ENCODE results near the gene MLF2. TPM values are rescaled to one million over a fixed set of nuclear protein-coding genes. Genes with fewer than 3 reads are reported as not detected.
"Not testable (repeated sequence)": the region's sequence is repeated elsewhere in the genome, so short reads cannot be mapped to it uniquely, and the experiment has no call there.

Gene MLF2
- total RNA-seq, 1 experiment from 2014 or later = 309 TPM

- POLR2A ChIA-PET; intact Hi-C loops (cut with micrococcal nuclease); H3K79me2 ChIP-seq (ENCODE audit: insufficient read depth, low read length); H4K20me1 ChIP-seq (ENCODE audit: insufficient read depth); DNase-seq (ENCODE audit: low read depth, low spot score); ATAC-seq; BruUV-seq (replicated peaks); H3K9ac ChIP-seq (ENCODE audit: low read length); H3K4me2 ChIP-seq (ENCODE audit: low read length); H3K9me3 ChIP-seq (ENCODE audit: control insufficient read depth in 1 of 2, insufficient read depth in 1 of 2, low read depth in 1 of 2, low read length in 2 of 2); H3K4me3 ChIP-seq (replicated peaks in 1 of 2; ENCODE audit: low read depth in 1 of 2, low read length in 2 of 2); RAD21 ChIA-PET (ENCODE audit: low non-redundant PET in 1 of 2, low total read pairs in 2 of 2, uncharacterized antibody in 2 of 2, unreplicated experiment in 2 of 2); H2AFZ ChIP-seq (ENCODE audit: low read depth, low read length, poor library complexity, severe bottlenecking); CTCF ChIA-PET; H3K27ac ChIP-seq (ENCODE audit: low read depth, low read length); H3K27me3 ChIP-seq (ENCODE audit: insufficient read depth, low read length); H3K9me2 ChIP-seq (ENCODE audit: insufficient read depth): not testable (repeated sequence)
- H3K36me3 ChIP-seq (ENCODE audit: control insufficient read depth in 1 of 2, insufficient read depth in 2 of 2, low read length in 2 of 2) = peaks cover 17 to 22% of the 10 kb centered on the region in 2 experiments; a peak in 3 of 4 replicates
- H3K4me1 ChIP-seq (ENCODE audit: control insufficient read depth in 1 of 2, insufficient read depth in 2 of 2, low read length in 2 of 2) = peaks cover 0 to 12% of the 10 kb centered on the region in 2 experiments; a peak in 2 of 4 replicates
Observed at GRCh38 chr12:6743300-6743699, 9.6 kb downstream of the MLF2 start.

GRCh38 chr12:6742834-6743233 lies 10.1 kb downstream of the MLF2 start:
- peaks cover 12 to 17% of the 10 kb centered on the region in 2 experiments; a peak in 3 of 4 replicates for H3K36me3 ChIP-seq (ENCODE audit: control insufficient read depth in 1 of 2, insufficient read depth in 2 of 2, low read length in 2 of 2)
- no peaks in the 10 kb centered on the region for H3K9me3 ChIP-seq (ENCODE audit: control insufficient read depth in 1 of 2, insufficient read depth in 1 of 2, low read depth in 1 of 2, low read length in 2 of 2)
- no peaks in the 10 kb centered on the region for H3K27me3 ChIP-seq (ENCODE audit: insufficient read depth, low read length)
- DNase-seq (ENCODE audit: low read depth, low spot score) = no peak
- no peaks in the 10 kb centered on the region for H3K79me2 ChIP-seq (ENCODE audit: insufficient read depth, low read length)
- peaks cover 0 to 12% of the 10 kb centered on the region in 2 experiments; a peak in 2 of 4 replicates for H3K4me1 ChIP-seq (ENCODE audit: control insufficient read depth in 1 of 2, insufficient read depth in 2 of 2, low read length in 2 of 2)
- peak overlapping the region; percentile 1; the same call in 1 of the 2 replicates for H3K4me2 ChIP-seq (ENCODE audit: low read length)
- no peak for ATAC-seq
- H2AFZ ChIP-seq (ENCODE audit: low read depth, low read length, poor library complexity, severe bottlenecking) = no peak overlapping the region
- no peak overlapping the region for H3K9ac ChIP-seq (ENCODE audit: low read length)
- ChIA-PET RAD21 (ENCODE audit: low non-redundant PET in 1 of 2, low total read pairs in 2 of 2, uncharacterized antibody in 2 of 2, unreplicated experiment in 2 of 2) (no interaction called here), CTCF (no interaction called here), POLR2A (no interaction called here)
- no peak overlapping the region for H3K4me3 ChIP-seq (replicated peaks in 1 of 2; ENCODE audit: low read depth in 1 of 2, low read length in 2 of 2)
- no peaks in the 10 kb centered on the region for H3K9me2 ChIP-seq (ENCODE audit: insufficient read depth)
- H3K27ac ChIP-seq (ENCODE audit: low read depth, low read length) = no peak overlapping the region
- no peaks in the 10 kb centered on the region for H4K20me1 ChIP-seq (ENCODE audit: insufficient read depth)
- intact Hi-C loops (cut with micrococcal nuclease) = no loop called here
- BruUV-seq (replicated peaks) = no TSS peak
- TF ChIP-seq FOSL1 (IDR thresholded peaks at IDR 0.05; ENCODE audit: low read depth) (no peak), SRF (IDR thresholded peaks at IDR 0.05; ENCODE audit: low read depth) (no peak), POLR2AphosphoS5 (IDR thresholded peaks at IDR 0.05; ENCODE audit: low read depth, low read length) (no peak), EZH2phosphoT487 (IDR thresholded peaks at IDR 0.05; ENCODE audit: borderline replicate concordance) (no peak), EGR1 (IDR thresholded peaks at IDR 0.05; ENCODE audit: low read depth) (no peak), ZBTB33 (IDR thresholded peaks at IDR 0.05; ENCODE audit: extremely low read depth, insufficient replicate concordance, low read length) (no peak)

GRCh38 chr12:6742080-6742479 lies 10.9 kb downstream of the MLF2 start:
- POLR2A ChIA-PET; RAD21 ChIA-PET (ENCODE audit: low non-redundant PET in 1 of 2, low total read pairs in 2 of 2, uncharacterized antibody in 2 of 2, unreplicated experiment in 2 of 2); DNase-seq (ENCODE audit: low read depth, low spot score); BruUV-seq (replicated peaks); H3K36me3 ChIP-seq (ENCODE audit: control insufficient read depth in 1 of 2, insufficient read depth in 2 of 2, low read length in 2 of 2); CTCF ChIA-PET; H3K4me3 ChIP-seq (replicated peaks in 1 of 2; ENCODE audit: low read depth in 1 of 2, low read length in 2 of 2); H3K9ac ChIP-seq (ENCODE audit: low read length); H4K20me1 ChIP-seq (ENCODE audit: insufficient read depth); ATAC-seq; H3K9me2 ChIP-seq (ENCODE audit: insufficient read depth); H3K27me3 ChIP-seq (ENCODE audit: insufficient read depth, low read length); H3K79me2 ChIP-seq (ENCODE audit: insufficient read depth, low read length); H3K27ac ChIP-seq (ENCODE audit: low read depth, low read length); H3K4me2 ChIP-seq (ENCODE audit: low read length); H3K9me3 ChIP-seq (ENCODE audit: control insufficient read depth in 1 of 2, insufficient read depth in 1 of 2, low read depth in 1 of 2, low read length in 2 of 2); H2AFZ ChIP-seq (ENCODE audit: low read depth, low read length, poor library complexity, severe bottlenecking); intact Hi-C loops (cut with micrococcal nuclease): not testable (repeated sequence)
- H3K4me1 ChIP-seq (ENCODE audit: control insufficient read depth in 1 of 2, insufficient read depth in 2 of 2, low read length in 2 of 2) = peaks cover 0 to 12% of the 10 kb centered on the region in 2 experiments; a peak in 2 of 4 replicates

Measured in HCT116 (cell line).